Measurements from ENCODE around the gene KHDC4.

DNA sequence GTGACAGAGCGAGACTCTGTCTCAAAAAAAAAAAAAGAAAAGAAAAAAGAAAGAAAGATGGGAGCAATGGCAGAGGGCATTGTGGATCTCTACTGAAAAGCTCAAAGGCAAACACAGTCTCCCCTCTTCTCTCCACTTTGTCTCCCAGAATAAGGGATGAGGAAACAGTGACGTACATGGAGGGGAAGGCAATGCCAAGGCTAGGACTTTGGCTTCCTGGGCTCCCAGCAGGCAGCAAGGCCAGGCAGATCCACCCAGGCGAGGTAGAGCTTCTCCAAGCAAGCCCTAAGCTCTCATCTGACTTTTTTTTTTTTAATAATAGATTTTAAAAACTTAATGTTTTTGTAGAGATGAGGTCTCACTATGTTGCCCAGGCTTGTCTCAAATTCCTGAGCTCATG is 39.5 kb upstream of the KHDC4 start:
- TF ChIP-seq RAD21 (IDR thresholded peaks at IDR 0.05), result no peak
- TF ChIP-seq, protein P1, sequence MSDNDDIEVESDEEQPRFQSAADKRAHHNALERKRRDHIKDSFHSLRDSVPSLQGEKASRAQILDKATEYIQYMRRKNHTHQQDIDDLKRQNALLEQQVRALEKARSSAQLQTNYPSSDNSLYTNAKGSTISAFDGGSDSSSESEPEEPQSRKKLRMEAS (IDR thresholded peaks at IDR 0.05), result no peak
- TF ChIP-seq, protein P2, sequence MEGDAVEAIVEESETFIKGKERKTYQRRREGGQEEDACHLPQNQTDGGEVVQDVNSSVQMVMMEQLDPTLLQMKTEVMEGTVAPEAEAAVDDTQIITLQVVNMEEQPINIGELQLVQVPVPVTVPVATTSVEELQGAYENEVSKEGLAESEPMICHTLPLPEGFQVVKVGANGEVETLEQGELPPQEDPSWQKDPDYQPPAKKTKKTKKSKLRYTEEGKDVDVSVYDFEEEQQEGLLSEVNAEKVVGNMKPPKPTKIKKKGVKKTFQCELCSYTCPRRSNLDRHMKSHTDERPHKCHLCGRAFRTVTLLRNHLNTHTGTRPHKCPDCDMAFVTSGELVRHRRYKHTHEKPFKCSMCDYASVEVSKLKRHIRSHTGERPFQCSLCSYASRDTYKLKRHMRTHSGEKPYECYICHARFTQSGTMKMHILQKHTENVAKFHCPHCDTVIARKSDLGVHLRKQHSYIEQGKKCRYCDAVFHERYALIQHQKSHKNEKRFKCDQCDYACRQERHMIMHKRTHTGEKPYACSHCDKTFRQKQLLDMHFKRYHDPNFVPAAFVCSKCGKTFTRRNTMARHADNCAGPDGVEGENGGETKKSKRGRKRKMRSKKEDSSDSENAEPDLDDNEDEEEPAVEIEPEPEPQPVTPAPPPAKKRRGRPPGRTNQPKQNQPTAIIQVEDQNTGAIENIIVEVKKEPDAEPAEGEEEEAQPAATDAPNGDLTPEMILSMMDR (IDR thresholded peaks at IDR 0.05; ENCODE audit: low read depth, low read length, missing input control), result no peak
- TF ChIP-seq, protein P3, sequence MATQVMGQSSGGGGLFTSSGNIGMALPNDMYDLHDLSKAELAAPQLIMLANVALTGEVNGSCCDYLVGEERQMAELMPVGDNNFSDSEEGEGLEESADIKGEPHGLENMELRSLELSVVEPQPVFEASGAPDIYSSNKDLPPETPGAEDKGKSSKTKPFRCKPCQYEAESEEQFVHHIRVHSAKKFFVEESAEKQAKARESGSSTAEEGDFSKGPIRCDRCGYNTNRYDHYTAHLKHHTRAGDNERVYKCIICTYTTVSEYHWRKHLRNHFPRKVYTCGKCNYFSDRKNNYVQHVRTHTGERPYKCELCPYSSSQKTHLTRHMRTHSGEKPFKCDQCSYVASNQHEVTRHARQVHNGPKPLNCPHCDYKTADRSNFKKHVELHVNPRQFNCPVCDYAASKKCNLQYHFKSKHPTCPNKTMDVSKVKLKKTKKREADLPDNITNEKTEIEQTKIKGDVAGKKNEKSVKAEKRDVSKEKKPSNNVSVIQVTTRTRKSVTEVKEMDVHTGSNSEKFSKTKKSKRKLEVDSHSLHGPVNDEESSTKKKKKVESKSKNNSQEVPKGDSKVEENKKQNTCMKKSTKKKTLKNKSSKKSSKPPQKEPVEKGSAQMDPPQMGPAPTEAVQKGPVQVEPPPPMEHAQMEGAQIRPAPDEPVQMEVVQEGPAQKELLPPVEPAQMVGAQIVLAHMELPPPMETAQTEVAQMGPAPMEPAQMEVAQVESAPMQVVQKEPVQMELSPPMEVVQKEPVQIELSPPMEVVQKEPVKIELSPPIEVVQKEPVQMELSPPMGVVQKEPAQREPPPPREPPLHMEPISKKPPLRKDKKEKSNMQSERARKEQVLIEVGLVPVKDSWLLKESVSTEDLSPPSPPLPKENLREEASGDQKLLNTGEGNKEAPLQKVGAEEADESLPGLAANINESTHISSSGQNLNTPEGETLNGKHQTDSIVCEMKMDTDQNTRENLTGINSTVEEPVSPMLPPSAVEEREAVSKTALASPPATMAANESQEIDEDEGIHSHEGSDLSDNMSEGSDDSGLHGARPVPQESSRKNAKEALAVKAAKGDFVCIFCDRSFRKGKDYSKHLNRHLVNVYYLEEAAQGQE (IDR thresholded peaks at IDR 0.05), result no peak
- TF ChIP-seq TAF1 (conservative IDR thresholded peaks at IDR 0.05), result no peak
- no peak for TF ChIP-seq SP1 (IDR thresholded peaks at IDR 0.05)
